HG03521 (cell line): ENCODE measurements around the gene ESF1.
"Not testable (repeated sequence)": the region's sequence is repeated elsewhere in the genome, so short reads cannot be mapped to it uniquely, and the experiment has no call there.

Experiments
- ATAC-seq: cut with Tn5 transposase; IDR thresholded peaks from one replicate; pipeline ENCODE4 v1.9.1; 2021; ENCODE audit warnings: mild to moderate bottlenecking, moderate library complexity; ENCODE audit not compliant: unreplicated experiment

Gene ESF1

GRCh38 chr20:13788167-13788834 is 3.6 kb upstream of the ESF1 start:
- ATAC-seq, result peak; percentile 28

- no peak for ATAC-seq
These were observed 1.6 kb upstream of the ESF1 start for GRCh38 chr20:13786143-13786828.

GRCh38 chr20:13784271-13784892 is 337 bp downstream of the ESF1 start:
- ATAC-seq, result peak; percentile 8

- no peak for ATAC-seq
These were observed 1.2 kb downstream of the ESF1 start for GRCh38 chr20:13783528-13783927.

GRCh38 chr20:13778827-13779226 is 5.9 kb downstream of the ESF1 start:
- no peak for ATAC-seq

- no peak for ATAC-seq
These were observed 7.5 kb downstream of the ESF1 start for GRCh38 chr20:13777171-13777601.

- no peak for ATAC-seq
These were observed 8.9 kb downstream of the ESF1 start for GRCh38 chr20:13775867-13776266.

- no peak for ATAC-seq
These were observed 12.2 kb downstream of the ESF1 start for GRCh38 chr20:13772529-13772928.

- ATAC-seq, result no peak
These were observed 12.8 kb downstream of the ESF1 start for GRCh38 chr20:13771853-13772453.

- no peak for ATAC-seq
These were observed 14.6 kb downstream of the ESF1 start for GRCh38 chr20:13770141-13770540.

- ATAC-seq, result no peak
These were observed 18.8 kb downstream of the ESF1 start for GRCh38 chr20:13765868-13766416.

- ATAC-seq, result no peak
These were observed 19.4 kb downstream of the ESF1 start for GRCh38 chr20:13765299-13765698.

GRCh38 chr20:13760451-13760946 is 24.2 kb downstream of the ESF1 start:
- ATAC-seq, result not testable (repeated sequence)

GRCh38 chr20:13758884-13759283 is 25.8 kb downstream of the ESF1 start:
- ATAC-seq, result no peak

- ATAC-seq, result no peak
These were observed 28.2 kb downstream of the ESF1 start for GRCh38 chr20:13756551-13756950.

GRCh38 chr20:13755809-13756208 is 28.9 kb downstream of the ESF1 start:
- ATAC-seq, result no peak

- no peak for ATAC-seq
These were observed 31.2 kb downstream of the ESF1 start for GRCh38 chr20:13753436-13754036.

- ATAC-seq, result no peak
These were observed 34.9 kb downstream of the ESF1 start for GRCh38 chr20:13749811-13750210.

GRCh38 chr20:13745784-13746183 is 38.9 kb downstream of the ESF1 start:
- ATAC-seq, result no peak

- ATAC-seq, result no peak
These were observed 40.4 kb downstream of the ESF1 start for GRCh38 chr20:13744352-13744751.

GRCh38 chr20:13741879-13742278 is 42.8 kb downstream of the ESF1 start:
- ATAC-seq, result no peak
